Activated naive CD4-positive, alpha-beta T cell treated with anti-CD3 and anti-CD28 coated beads for 36 hours (primary cell): ENCODE data around the gene DKK1. TPM values are rescaled to one million over a fixed set of nuclear protein-coding genes. Genes with fewer than 3 reads are reported as not detected.
"Not testable (repeated sequence)": the region's sequence is repeated elsewhere in the genome, so short reads cannot be mapped to it uniquely, and the experiment has no call there.

Source experiments
- CTCF ChIA-PET: fragments of 350-600 bp; sonication (Branson Sonifier 250); formaldehyde crosslinking; loops from one replicate; lab custom pipeline; 2021; ENCODE audit warnings: antibody characterized with exemption; lab: Charles Lee
- DNase-seq: peaks from one replicate; pipeline ENCODE4 v3.0.0-alpha.2; 2020
- H3K27ac Mint-ChIP-seq: one replicate; pipeline ENCODE4 v1.8.0; 2021; ENCODE audit warnings: mild to moderate bottlenecking, mixed read lengths
- H3K27me3 Mint-ChIP-seq: one replicate; pipeline ENCODE4 v1.8.0; 2021; ENCODE audit warnings: low read depth, mixed read lengths
- H3K36me3 Mint-ChIP-seq: one replicate; pipeline ENCODE4 v1.8.0; 2021; ENCODE audit warnings: low read depth, mixed read lengths
- H3K4me1 Mint-ChIP-seq: one replicate; pipeline ENCODE4 v1.8.0; 2021; ENCODE audit warnings: low read depth, mixed read lengths
- H3K4me3 Mint-ChIP-seq: one replicate; pipeline ENCODE4 v1.8.0; 2021; ENCODE audit warnings: mild to moderate bottlenecking, moderate library complexity, mixed read lengths
- H3K9me3 Mint-ChIP-seq: one replicate; pipeline ENCODE4 v1.8.0; 2021; ENCODE audit warnings: mixed read lengths
- intact Hi-C: fragments of 100-400 bp; cut with micrococcal nuclease; formaldehyde crosslinking; loops from one replicate; pipeline ENCODE4 v1.15.1; 2023
- total RNA-seq, 2 experiments: library from RNA; stranded (reverse); gene quantifications; one replicate each; pipeline ENCODE4 v1.2.3, GENCODE V29; 2021

DKK1 gene
- total RNA-seq, 2 experiments from 2014 or later = not detected

GRCh38 chr10:52351914-52352330 is 37.8 kb downstream of the DKK1 start:
- Mint-ChIP-seq H3K27ac (no peak overlapping the region), H3K27me3 (no peaks in the 10 kb centered on the region), H3K4me3 (no peak overlapping the region), H3K36me3 (no peaks in the 10 kb centered on the region), H3K9me3 (peaks cover 1% of the 10 kb centered on the region), H3K4me1 (no peaks in the 10 kb centered on the region)
- intact Hi-C loops = no loop called here
- CTCF ChIA-PET = no interaction called here
- no peak for DNase-seq

DNA sequence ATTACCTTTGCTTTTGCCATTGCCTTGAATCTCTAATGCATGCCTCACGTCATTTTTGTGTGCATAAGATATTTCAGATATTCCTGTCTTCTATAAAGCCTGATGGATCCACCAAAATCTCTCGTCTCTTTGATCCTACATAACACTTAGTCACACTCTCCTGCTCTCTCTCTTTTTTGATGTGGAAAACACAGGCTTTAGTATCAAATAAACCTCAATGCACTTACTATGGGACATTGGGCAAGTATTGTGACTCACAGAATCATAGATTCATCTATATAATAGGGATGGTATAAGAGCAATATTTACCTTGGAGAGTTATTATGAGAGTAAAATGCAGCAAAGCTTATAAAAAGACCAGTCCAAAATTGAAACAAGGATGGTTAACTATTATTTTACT is 39.1 kb downstream of the DKK1 start:
- Mint-ChIP-seq H3K27ac (no peak overlapping the region), H3K4me1 (no peaks in the 10 kb centered on the region), H3K4me3 (no peak overlapping the region), H3K36me3 (no peaks in the 10 kb centered on the region), H3K9me3 (peaks cover 1% of the 10 kb centered on the region), H3K27me3 (no peaks in the 10 kb centered on the region)
- CTCF ChIA-PET = no interaction called here
- intact Hi-C loops = no loop called here
- no peak for DNase-seq

GRCh38 chr10:52353960-52354394 is 39.9 kb downstream of the DKK1 start:
- no peak overlapping the region for H3K27ac Mint-ChIP-seq
- no peak overlapping the region for H3K4me3 Mint-ChIP-seq
- peaks cover 1% of the 10 kb centered on the region for H3K9me3 Mint-ChIP-seq
- intact Hi-C loops = no loop called here
- CTCF ChIA-PET = no interaction called here
- no peaks in the 10 kb centered on the region for H3K36me3 Mint-ChIP-seq
- DNase-seq = no peak
- no peaks in the 10 kb centered on the region for H3K4me1 Mint-ChIP-seq
- no peaks in the 10 kb centered on the region for H3K27me3 Mint-ChIP-seq

DNA sequence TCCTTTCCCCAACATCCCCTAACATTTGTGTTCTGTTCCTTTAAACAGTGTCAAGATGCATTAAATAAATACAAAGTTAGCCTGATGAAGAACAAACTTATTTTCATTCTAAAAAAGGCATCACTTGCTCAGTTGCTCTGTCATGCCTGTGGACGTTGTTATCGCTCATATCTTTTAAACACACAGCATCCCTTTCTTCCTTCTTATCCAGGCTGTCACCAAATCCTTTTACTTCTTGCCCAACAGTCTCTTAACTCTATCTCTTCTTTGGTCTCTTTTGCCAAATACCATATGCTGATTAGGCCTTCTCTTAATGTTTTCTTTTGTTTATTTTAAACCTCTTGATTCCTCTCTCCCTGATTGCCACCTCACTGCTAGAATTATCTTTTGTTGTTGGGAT is 43.9 kb downstream of the DKK1 start:
- H3K27me3 Mint-ChIP-seq = no peaks in the 10 kb centered on the region
- H3K36me3 Mint-ChIP-seq = no peaks in the 10 kb centered on the region
- CTCF ChIA-PET = no interaction called here
- intact Hi-C loops = no loop called here
- no peak for DNase-seq
- H3K4me1 Mint-ChIP-seq = no peaks in the 10 kb centered on the region
- H3K9me3 Mint-ChIP-seq = peaks cover 1% of the 10 kb centered on the region
- H3K4me3 Mint-ChIP-seq = no peak overlapping the region
- H3K27ac Mint-ChIP-seq = no peak overlapping the region

DNA sequence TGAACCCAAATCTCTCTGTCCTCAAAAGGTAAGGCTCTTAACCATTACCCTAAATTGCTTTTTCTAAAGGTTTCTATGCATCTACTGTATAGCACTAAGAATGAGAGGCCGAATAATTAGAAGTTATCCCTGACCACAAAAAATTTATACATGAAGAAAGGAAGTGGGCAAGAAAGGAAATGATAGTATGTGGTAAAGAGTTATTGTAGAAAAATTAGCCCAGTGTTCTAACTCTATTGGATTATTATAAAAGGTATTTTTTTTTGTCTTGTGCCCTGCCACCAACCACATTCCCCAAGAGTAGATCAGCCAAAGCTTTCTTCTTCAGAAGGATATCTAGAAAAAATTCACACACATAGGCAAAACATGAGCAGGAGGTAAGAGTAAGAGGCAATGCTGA is 45.4 kb downstream of the DKK1 start:
- no peaks in the 10 kb centered on the region for H3K36me3 Mint-ChIP-seq
- CTCF ChIA-PET = no interaction called here
- intact Hi-C loops = no loop called here
- H3K9me3 Mint-ChIP-seq = peaks cover 5% of the 10 kb centered on the region
- no peaks in the 10 kb centered on the region for H3K27me3 Mint-ChIP-seq
- no peak overlapping the region for H3K4me3 Mint-ChIP-seq
- DNase-seq = no peak
- H3K27ac Mint-ChIP-seq = no peak overlapping the region
- no peaks in the 10 kb centered on the region for H3K4me1 Mint-ChIP-seq

DNA sequence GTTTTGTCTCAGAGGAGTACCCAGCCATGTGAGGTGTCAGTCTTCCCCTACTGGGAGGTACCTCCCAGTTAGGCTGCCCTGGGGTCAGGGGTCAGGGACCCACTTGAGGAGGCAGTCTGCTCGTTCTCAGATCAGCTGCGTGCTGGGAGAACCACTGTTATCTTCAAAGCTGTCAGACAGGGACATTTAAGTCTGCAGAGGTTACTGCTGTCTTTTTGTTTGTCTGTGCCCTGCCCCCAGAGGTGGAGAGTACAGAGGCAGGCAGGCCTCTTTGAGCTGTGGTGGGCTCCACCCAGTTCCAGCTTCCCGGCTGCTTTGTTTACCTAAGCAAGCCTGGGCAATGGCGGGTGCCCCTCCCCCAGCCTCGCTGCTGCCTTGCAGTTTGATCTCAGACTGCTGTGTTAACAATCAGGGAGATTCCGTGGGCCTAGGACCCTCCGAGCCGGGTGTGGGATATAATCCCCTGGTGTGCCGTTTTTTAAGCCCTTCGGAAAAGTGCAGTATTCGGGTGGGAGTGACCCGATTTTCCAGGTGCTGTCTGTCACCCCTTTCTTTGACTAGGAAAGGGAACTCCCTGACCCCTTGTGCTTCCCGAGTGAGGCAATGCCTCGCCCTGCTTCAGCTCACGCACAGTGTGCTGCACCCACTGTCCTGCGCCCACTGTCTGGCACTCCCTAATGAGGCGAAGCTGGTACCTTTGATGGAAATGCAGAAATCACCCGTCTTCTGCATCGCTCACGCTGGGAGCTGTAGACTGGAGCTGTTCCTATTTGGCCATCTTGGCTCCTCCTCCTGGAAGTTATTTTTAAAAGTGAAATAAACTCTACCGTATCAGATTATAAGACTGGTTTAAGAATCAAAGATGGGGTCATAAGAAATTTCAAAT is 51.7 kb downstream of the DKK1 start:
- H3K4me1 Mint-ChIP-seq, H3K27me3 Mint-ChIP-seq, H3K27ac Mint-ChIP-seq, CTCF ChIA-PET, DNase-seq, intact Hi-C loops, H3K4me3 Mint-ChIP-seq, H3K9me3 Mint-ChIP-seq, H3K36me3 Mint-ChIP-seq: not testable (repeated sequence)
